ENCODE data around the gene PHYKPL.
A peak's percentile ranks its signal among the peaks of the same experiment; 100 is the strongest.
"Not testable (repeated sequence)": the region's sequence is repeated elsewhere in the genome, so short reads cannot be mapped to it uniquely, and the experiment has no call there.

PHYKPL gene

GRCh38 chr5:178250263-178250662 is 17.7 kb upstream of the PHYKPL start:
- H3K27ac Mint-ChIP-seq: no peak overlapping the region
- H3K36me3 Mint-ChIP-seq (ENCODE audit: low read depth): no peaks in the 10 kb centered on the region
- no peak overlapping the region for H3K4me3 Mint-ChIP-seq
- no peak for DNase-seq
- H3K9me3 Mint-ChIP-seq: no peaks in the 10 kb centered on the region
- no peak for ATAC-seq
- peaks cover 22% of the 10 kb centered on the region for H3K4me1 Mint-ChIP-seq
- no peaks in the 10 kb centered on the region for H3K27me3 Mint-ChIP-seq

GRCh38 chr5:178249191-178249989 is 16.8 kb upstream of the PHYKPL start:
- H3K4me1 Mint-ChIP-seq: peaks cover 22% of the 10 kb centered on the region
- ATAC-seq (peak; percentile 83), DNase-seq (peak; percentile 48)
- peak overlapping the region; percentile 32 for H3K4me3 Mint-ChIP-seq
- peak overlapping the region; percentile 81 for H3K27ac Mint-ChIP-seq
- H3K36me3 Mint-ChIP-seq (ENCODE audit: low read depth): no peaks in the 10 kb centered on the region
- H3K9me3 Mint-ChIP-seq: no peaks in the 10 kb centered on the region
- no peaks in the 10 kb centered on the region for H3K27me3 Mint-ChIP-seq

GRCh38 chr5:178248750-178249149 is 16.1 kb upstream of the PHYKPL start:
- Mint-ChIP-seq H3K9me3 (no peaks in the 10 kb centered on the region), H3K4me1 (peaks cover 24% of the 10 kb centered on the region), H3K27me3 (no peaks in the 10 kb centered on the region), H3K4me3 (no peak overlapping the region), H3K36me3 (ENCODE audit: low read depth) (no peaks in the 10 kb centered on the region), H3K27ac (no peak overlapping the region)
- no peak for DNase-seq
- no peak for ATAC-seq

GRCh38 chr5:178247481-178248456 is 15.2 kb upstream of the PHYKPL start:
- DNase-seq: peak; percentile 40
- peaks cover 24% of the 10 kb centered on the region for H3K4me1 Mint-ChIP-seq

DNA sequence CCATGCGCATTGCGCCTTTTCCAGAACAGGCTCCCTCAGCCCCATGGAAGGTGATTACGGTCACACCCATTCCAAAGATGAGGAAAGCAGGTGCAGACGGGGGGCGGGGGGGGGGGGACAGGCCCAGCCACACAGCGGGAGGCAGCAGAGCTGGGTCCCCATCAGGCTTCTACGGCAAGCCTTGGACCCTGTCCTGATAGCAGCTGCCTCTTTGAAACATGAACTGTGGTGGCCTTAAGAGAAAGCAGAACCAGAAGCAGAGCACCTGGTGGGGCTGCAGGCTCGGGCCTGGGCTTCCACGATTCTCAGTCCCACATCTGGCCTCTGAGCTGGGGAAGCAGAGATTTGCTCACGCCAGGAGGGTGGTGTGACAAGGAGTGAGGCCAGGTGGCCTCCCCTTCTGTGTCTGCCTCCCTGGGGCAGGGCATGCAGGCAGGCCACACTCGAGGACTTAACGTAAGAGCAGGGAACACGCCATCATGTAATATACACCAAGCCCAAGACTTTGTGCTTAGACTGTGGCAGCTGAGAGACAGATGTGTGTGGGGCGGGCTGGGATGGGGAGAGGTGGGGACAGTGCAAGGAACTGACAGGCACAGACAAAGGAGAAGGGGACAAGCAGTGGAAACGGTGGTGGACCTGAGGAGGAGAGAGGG is 14.2 kb upstream of the PHYKPL start:
- no peak overlapping the region for H3K27ac Mint-ChIP-seq
- no peaks in the 10 kb centered on the region for H3K36me3 Mint-ChIP-seq (ENCODE audit: low read depth)
- no peak for ATAC-seq
- H3K27me3 Mint-ChIP-seq: no peaks in the 10 kb centered on the region
- no peak overlapping the region for H3K4me3 Mint-ChIP-seq
- no peaks in the 10 kb centered on the region for H3K9me3 Mint-ChIP-seq
- DNase-seq: no peak
- peaks cover 30% of the 10 kb centered on the region for H3K4me1 Mint-ChIP-seq

More at GRCh38 chr5:178247481-178248456, 15.2 kb upstream of the PHYKPL start:
- H3K4me3 Mint-ChIP-seq: no peak overlapping the region
- ATAC-seq: peak; percentile 65
- H3K36me3 Mint-ChIP-seq (ENCODE audit: low read depth): no peaks in the 10 kb centered on the region
- no peaks in the 10 kb centered on the region for H3K9me3 Mint-ChIP-seq
- H3K27me3 Mint-ChIP-seq: no peaks in the 10 kb centered on the region
- no peak overlapping the region for H3K27ac Mint-ChIP-seq

- Mint-ChIP-seq H3K9me3 (no peaks in the 10 kb centered on the region), H3K27me3 (no peaks in the 10 kb centered on the region), H3K4me1 (peaks cover 44% of the 10 kb centered on the region), H3K36me3 (ENCODE audit: low read depth) (no peaks in the 10 kb centered on the region), H3K4me3 (no peak overlapping the region), H3K27ac (no peak overlapping the region)
- DNase-seq: no peak
- no peak for ATAC-seq
These were observed 12.8 kb upstream of the PHYKPL start for GRCh38 chr5:178245389-178245788.

DNA sequence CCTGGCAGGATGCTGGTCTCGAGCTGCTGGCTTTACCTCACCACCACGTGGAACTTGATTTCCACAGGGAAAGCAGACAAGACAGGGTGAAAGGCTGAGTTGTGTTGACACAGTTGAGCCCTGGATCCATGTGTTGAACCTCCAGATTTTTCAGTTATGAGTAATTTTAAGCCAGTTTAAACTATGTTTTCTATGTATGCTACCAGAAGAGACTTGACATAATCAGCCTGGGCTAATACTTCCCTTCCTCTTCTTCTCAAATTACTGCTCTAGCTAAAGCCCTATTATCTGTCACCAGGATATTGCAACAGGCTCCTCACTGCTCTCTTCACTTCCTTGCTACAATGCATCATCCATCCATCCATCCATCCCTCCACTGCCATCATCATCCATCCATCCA is 12.0 kb upstream of the PHYKPL start:
- no peak for DNase-seq
- no peak overlapping the region for H3K4me3 Mint-ChIP-seq
- no peak overlapping the region for H3K27ac Mint-ChIP-seq
- peaks cover 42% of the 10 kb centered on the region for H3K4me1 Mint-ChIP-seq
- no peak for ATAC-seq
- no peaks in the 10 kb centered on the region for H3K36me3 Mint-ChIP-seq (ENCODE audit: low read depth)
- H3K9me3 Mint-ChIP-seq: no peaks in the 10 kb centered on the region
- H3K27me3 Mint-ChIP-seq: no peaks in the 10 kb centered on the region

DNA sequence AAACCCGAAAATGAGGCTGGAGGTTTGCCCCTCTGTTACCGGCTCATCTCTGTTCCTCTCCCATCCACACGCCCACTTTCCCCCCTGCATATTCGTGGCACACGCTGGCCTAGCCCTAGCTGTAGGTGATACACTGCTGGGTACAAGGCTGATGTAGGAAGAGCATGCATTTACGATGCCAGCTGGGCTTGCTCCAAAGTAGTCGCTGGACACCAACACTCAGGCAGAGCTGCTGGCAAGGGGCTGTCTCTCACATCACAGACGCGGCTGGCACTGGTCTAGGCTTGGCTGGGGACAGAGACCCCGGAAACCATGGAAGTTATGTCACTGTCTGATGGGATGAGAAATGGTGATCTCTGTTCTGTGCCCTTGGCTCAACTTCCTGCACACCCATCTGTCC is 9.8 kb upstream of the PHYKPL start:
- Mint-ChIP-seq H3K27ac (peak overlapping the region; percentile 47), H3K36me3 (ENCODE audit: low read depth) (no peaks in the 10 kb centered on the region), H3K27me3 (no peaks in the 10 kb centered on the region), H3K4me1 (peaks cover 45% of the 10 kb centered on the region), H3K4me3 (peak overlapping the region; percentile 38), H3K9me3 (no peaks in the 10 kb centered on the region)
- no peak for ATAC-seq
- no peak for DNase-seq

DNA sequence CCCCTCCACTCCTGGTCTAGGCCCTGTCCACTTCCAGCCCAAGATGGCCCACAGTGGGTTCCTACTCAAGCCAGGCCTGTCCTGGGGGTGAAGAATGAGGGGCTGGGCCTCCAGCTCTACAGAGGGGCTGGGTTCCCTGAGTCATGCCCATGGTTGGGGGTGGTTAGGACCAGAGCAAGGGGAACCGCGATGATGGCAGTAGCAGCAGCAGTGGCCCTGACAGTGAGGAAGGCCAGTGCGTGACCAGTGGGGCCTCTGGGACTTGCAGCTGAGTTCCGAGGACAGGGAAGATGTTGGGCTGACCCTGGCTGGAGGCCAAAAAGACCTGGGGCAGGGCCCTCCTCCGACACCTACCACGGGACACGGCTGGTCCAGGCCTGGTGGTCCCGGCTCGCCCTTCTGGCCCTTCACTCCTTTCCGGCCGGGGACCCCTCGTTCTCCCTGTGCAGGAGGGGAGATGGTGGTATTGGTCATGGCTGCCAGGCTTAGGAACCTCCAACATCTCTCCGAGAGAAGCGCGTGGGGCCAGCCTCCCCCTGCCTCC is 9.2 kb upstream of the PHYKPL start:
- Mint-ChIP-seq H3K27me3 (no peaks in the 10 kb centered on the region), H3K4me1 (peaks cover 50% of the 10 kb centered on the region), H3K4me3 (no peak overlapping the region), H3K9me3 (no peaks in the 10 kb centered on the region), H3K36me3 (ENCODE audit: low read depth) (no peaks in the 10 kb centered on the region), H3K27ac (no peak overlapping the region)
- DNase-seq: no peak
- no peak for ATAC-seq

DNA sequence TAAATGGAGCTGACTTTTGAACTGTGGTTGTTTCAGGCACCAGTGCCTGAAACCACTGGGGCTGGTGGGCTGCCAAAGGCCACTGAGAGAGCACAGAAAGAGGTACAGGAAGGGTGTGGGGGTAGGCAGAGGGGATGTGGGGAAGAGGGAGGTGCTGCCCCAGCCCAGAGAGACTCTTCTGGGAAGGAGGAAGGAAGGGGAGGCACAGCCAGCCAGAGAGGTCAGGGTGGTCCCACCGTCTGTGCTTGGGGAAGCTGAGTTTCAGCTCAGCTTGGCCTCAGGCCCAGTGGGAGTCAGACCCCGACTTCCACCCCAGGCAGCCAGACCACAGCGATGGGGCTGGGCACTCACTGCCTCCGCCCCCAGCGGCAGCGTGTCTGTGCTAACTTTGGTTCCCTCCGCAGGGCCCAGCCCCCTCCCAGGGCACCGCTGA is 8.6 kb upstream of the PHYKPL start:
- Mint-ChIP-seq H3K27ac (peak overlapping the region; percentile 91), H3K27me3 (no peaks in the 10 kb centered on the region), H3K4me1 (peaks cover 53% of the 10 kb centered on the region), H3K4me3 (peak overlapping the region; percentile 71), H3K9me3 (no peaks in the 10 kb centered on the region), H3K36me3 (ENCODE audit: low read depth) (no peaks in the 10 kb centered on the region)
- DNase-seq (no peak), ATAC-seq (peak; percentile 52)

- Mint-ChIP-seq H3K27ac (peak overlapping the region; percentile 91), H3K4me3 (peak overlapping the region; percentile 71), H3K4me1 (peaks cover 54% of the 10 kb centered on the region), H3K36me3 (ENCODE audit: low read depth) (no peaks in the 10 kb centered on the region), H3K9me3 (no peaks in the 10 kb centered on the region), H3K27me3 (no peaks in the 10 kb centered on the region)
- ATAC-seq (no peak), DNase-seq (no peak)
These were observed 8.2 kb upstream of the PHYKPL start for GRCh38 chr5:178240766-178241165.

DNA sequence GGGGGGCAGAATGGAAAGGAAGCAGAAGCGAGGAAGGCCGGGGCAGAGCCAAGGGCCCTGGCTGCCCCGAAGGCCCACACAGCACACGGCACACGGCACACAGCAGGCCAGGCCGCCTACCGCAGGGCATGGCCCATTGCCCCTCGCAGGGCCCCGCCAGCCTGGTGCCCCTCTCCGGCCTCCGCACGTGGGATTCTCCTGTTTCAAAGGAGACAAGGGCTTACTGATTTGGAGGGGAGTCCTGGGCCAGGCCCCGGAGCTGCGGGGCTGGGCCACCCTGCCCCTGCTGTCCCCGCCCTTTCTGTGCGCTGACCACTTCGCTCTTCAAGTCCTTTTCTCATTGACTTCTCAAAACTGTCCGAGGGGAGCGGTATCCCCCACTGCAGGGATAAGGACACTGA is 7.7 kb upstream of the PHYKPL start:
- DNase-seq (no peak), ATAC-seq (no peak)
- H3K27ac Mint-ChIP-seq: peak overlapping the region; percentile 91
- H3K4me1 Mint-ChIP-seq: peaks cover 54% of the 10 kb centered on the region
- H3K36me3 Mint-ChIP-seq (ENCODE audit: low read depth): no peaks in the 10 kb centered on the region
- peak overlapping the region; percentile 71 for H3K4me3 Mint-ChIP-seq
- H3K9me3 Mint-ChIP-seq: no peaks in the 10 kb centered on the region
- no peaks in the 10 kb centered on the region for H3K27me3 Mint-ChIP-seq

DNA sequence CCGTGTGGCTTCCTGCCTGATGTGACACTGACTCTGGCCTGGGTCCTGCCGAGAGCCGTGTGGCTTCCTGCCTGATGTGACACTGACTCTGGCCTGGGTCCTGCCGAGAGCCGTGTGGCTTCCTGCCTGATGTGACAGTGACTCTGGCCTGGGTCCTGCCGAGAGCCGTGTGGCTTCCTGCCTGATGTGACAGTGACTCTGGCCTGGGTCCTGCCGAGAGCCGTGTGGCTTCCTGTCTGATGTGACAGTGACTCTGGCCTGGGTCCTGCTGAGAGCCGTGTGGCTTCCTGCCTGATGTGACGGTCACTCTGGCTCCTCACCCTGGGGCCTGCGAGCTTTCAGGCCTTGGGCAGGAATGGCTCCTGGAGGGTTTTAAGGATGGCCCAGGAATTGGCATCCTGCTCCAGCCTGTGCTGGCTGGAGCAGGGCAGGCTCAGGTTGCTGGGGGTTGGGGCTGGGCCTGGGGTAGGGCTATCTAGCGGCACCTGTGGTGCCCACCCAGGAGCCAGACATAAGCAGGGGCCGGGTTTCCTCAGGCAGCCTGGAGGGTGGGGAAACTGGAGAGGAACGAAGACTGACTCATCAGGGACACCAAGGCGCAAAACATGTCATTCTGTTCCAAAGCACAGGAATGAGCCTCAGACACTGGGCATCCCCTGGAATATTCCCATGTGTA is 7.2 kb upstream of the PHYKPL start:
- not testable (repeated sequence) for H3K9me3 Mint-ChIP-seq; H3K36me3 Mint-ChIP-seq (ENCODE audit: low read depth); ATAC-seq; DNase-seq; H3K27me3 Mint-ChIP-seq; H3K4me3 Mint-ChIP-seq
- H3K4me1 Mint-ChIP-seq: peaks cover 58% of the 10 kb centered on the region
- H3K27ac Mint-ChIP-seq: peak overlapping the region; percentile 69
